Measurements from ENCODE around the gene USP53.

DNA sequence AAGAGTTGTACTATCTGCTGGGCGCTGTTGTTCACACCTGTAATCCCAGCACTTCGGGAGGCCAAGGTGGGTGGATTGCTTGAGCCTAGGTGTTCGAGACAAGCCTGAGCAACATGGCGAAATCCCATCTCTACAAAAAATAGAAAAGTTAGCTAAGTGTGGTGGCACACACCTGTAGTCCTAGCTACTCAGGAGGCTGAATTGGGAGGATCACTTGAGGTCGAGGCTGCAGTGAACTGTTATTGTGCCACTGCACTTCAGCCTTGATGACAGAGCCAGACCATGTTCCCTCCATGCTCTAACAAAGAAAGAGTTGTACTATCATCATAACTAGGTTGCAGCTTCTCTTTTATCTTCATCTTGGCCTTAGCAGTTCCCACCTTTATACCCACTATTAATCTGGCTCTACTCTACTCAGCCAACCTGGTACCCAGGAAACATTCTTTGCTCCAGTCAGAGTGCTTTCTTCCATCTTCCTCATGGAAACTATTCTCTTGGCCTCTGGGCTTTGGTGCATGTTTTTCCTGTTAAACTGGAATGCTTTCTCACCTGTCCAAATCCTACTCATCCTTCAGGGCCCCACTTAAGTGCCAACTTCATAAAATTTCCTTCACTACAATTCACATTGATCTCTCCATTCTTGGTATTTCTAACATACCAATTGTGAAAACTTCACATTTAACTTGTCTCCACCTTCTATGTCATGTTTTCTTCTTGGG lies 91.2 kb downstream of the USP53 start:
- TF ChIP-seq EZH2 (optimal IDR thresholded peaks at IDR 0.05; ENCODE audit: low read depth, low read length), result no peak
- TF ChIP-seq, protein P1, sequence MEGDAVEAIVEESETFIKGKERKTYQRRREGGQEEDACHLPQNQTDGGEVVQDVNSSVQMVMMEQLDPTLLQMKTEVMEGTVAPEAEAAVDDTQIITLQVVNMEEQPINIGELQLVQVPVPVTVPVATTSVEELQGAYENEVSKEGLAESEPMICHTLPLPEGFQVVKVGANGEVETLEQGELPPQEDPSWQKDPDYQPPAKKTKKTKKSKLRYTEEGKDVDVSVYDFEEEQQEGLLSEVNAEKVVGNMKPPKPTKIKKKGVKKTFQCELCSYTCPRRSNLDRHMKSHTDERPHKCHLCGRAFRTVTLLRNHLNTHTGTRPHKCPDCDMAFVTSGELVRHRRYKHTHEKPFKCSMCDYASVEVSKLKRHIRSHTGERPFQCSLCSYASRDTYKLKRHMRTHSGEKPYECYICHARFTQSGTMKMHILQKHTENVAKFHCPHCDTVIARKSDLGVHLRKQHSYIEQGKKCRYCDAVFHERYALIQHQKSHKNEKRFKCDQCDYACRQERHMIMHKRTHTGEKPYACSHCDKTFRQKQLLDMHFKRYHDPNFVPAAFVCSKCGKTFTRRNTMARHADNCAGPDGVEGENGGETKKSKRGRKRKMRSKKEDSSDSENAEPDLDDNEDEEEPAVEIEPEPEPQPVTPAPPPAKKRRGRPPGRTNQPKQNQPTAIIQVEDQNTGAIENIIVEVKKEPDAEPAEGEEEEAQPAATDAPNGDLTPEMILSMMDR (IDR thresholded peaks at IDR 0.05; ENCODE audit: low read length), result no peak
- TF ChIP-seq EZH2phosphoT487 (IDR thresholded peaks at IDR 0.05; ENCODE audit: low read length), result no peak

All from MM.1S (cell line).